Peyer's patch (tissue), 4 donors: ENCODE data around the gene CCDC73.

ENCODE experiments used
- POLR2A ChIP-seq, 2 donors: fragments of 450-650 bp; IDR thresholded peaks; one replicate each; pipeline ENCODE4 v1.5.1; 2017; ENCODE audit warnings: antibody characterized with exemption in 2 of 2, mild to moderate bottlenecking in 2 of 2, moderate library complexity in 2 of 2
- TF ChIP-seq, protein P1 (sequence below), 6 experiments: fragments of 450-650 bp in 4 of 6; fragments of 200-600 bp in 2 of 6; sonication (generic) in 1 of 6; IDR thresholded peaks; one replicate each; pipeline ENCODE4 v1.5.1; 2017 to 2019; ENCODE audit warnings: antibody characterized with exemption in 6 of 6, mild to moderate bottlenecking in 3 of 6, moderate library complexity in 1 of 6

DNA sequence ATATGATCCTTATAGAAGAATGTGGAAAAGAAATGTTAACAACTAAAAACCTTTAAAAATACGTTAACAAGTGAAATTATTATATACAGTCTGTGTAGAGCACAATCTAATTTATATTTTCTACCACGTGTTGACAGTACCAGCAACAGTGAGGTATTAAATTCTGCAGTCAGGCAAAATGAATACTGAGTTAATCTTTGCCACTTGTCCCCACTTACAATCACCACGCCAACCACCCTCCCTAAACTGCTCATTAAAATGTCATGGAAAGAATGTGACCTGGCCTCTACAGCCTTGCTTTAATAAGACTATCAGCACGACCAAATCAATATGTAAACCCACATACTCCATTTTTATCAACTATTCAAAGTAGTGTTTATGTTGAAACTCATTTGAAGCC lies 239.4 kb downstream of the CCDC73 start:
- TF ChIP-seq, protein P1, sequence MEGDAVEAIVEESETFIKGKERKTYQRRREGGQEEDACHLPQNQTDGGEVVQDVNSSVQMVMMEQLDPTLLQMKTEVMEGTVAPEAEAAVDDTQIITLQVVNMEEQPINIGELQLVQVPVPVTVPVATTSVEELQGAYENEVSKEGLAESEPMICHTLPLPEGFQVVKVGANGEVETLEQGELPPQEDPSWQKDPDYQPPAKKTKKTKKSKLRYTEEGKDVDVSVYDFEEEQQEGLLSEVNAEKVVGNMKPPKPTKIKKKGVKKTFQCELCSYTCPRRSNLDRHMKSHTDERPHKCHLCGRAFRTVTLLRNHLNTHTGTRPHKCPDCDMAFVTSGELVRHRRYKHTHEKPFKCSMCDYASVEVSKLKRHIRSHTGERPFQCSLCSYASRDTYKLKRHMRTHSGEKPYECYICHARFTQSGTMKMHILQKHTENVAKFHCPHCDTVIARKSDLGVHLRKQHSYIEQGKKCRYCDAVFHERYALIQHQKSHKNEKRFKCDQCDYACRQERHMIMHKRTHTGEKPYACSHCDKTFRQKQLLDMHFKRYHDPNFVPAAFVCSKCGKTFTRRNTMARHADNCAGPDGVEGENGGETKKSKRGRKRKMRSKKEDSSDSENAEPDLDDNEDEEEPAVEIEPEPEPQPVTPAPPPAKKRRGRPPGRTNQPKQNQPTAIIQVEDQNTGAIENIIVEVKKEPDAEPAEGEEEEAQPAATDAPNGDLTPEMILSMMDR (IDR thresholded peaks at IDR 0.05): no peak
- TF ChIP-seq POLR2A (IDR thresholded peaks at IDR 0.05): no peak
